Tibial artery (tissue), 4 donors: ENCODE results near the gene AMZ1.

Experiments used
- DNase-seq, 2 donors: peaks; one replicate each; pipeline ENCODE4 v3.0.0-alpha.2; 2019
- H3K27ac ChIP-seq, 2 donors: fragments of 200-600 bp; sonication (generic) in 1 of 2; 1 replicate in 1 of 2; 2 replicates in 1 of 2; pipeline ENCODE4 v1.5.1; 2018 to 2019; ENCODE audit warnings: mild to moderate bottlenecking in 1 of 2
- H3K27me3 ChIP-seq, 2 donors: fragments of 200-600 bp; sonication (generic) in 1 of 2; one replicate each; pipeline versions ENCODE4 v1.5.1 to v1.6.0; 2016 to 2019
- H3K36me3 ChIP-seq, 3 donors: fragments of 200-600 bp; sonication (generic) in 2 of 3; one replicate each; pipeline ENCODE4 v1.5.1; 2016 to 2019; ENCODE audit warnings: mild to moderate bottlenecking in 2 of 3
- H3K4me1 ChIP-seq, 4 donors: fragments of 200-600 bp; sonication (generic) in 2 of 4; 1 replicate in 3 of 4; 2 replicates in 1 of 4; pipeline ENCODE4 v1.5.1; 2016 to 2019
- H3K4me3 ChIP-seq, 2 donors: fragments of 200-600 bp; sonication (generic) in 1 of 2; 1 replicate in 1 of 2; 2 replicates in 1 of 2; pipeline ENCODE4 v1.5.1; 2018 to 2019; ENCODE audit warnings: mild to moderate bottlenecking in 2 of 2
- H3K9me3 ChIP-seq, 3 donors: fragments of 200-600 bp; sonication (generic) in 1 of 3; one replicate each; pipeline ENCODE4 v1.5.1; 2016 to 2019
- CTCF ChIP-seq, 2 experiments: fragments of 200-600 bp in 1 of 2; fragments of 450-650 bp in 1 of 2; IDR thresholded peaks; one replicate each; pipeline ENCODE4 v1.5.1; 2017 to 2019; ENCODE audit warnings: antibody characterized with exemption in 2 of 2, mild to moderate bottlenecking in 1 of 2, moderate library complexity in 1 of 2
- intact Hi-C: fragments of 100-400 bp; cut with DNase I; formaldehyde crosslinking; loops from one replicate; pipeline ENCODE4 v1.15.0; 2023; ENCODE audit warnings: low total_unique reads

AMZ1 gene

GRCh38 chr7:2715341-2716231 is 27.6 kb downstream of the AMZ1 start:
- H3K4me1 ChIP-seq: peaks cover 0 to 21% (median 13%) of the 10 kb centered on the region in 4 donors

GRCh38 chr7:2716488-2716887 is 28.5 kb downstream of the AMZ1 start:
- no peak overlapping the region for H3K27ac ChIP-seq

More at GRCh38 chr7:2715341-2716231, 27.6 kb downstream of the AMZ1 start:
- Histone ChIP-seq H3K27me3 (no peaks in the 10 kb centered on the region), H3K27ac (no peak overlapping the region), H3K36me3 (peaks cover 3 to 17% (median 9%) of the 10 kb centered on the region in 3 donors), H3K9me3 (no peaks in the 10 kb centered on the region), H3K4me3 (no peak overlapping the region)
- intact Hi-C loops: no loop called here
- TF ChIP-seq CTCF (IDR thresholded peaks at IDR 0.05): no peak
- no peak for DNase-seq

DNA sequence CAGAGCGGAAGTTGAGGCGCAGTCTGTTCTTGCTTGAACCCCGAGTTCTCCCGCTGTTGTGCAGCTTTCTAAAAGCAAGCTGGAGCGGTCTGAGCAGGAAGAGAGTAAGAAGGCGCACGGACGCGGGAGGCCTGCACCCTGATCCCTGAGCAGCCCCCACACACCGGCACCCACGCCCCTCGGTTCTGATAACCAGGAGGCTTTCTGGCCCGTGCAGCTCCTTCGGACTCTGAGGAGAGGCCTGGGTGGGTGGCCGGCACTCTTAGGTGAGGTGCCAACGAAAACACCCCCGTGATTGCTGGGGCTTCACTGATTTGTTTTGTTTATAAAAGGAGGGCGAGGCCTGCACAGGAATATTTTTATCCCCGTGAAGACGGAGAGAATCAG is 28.9 kb downstream of the AMZ1 start:
- Histone ChIP-seq H3K27ac (peak overlapping the region; percentile 30 to 32), H3K27me3 (no peaks in the 10 kb centered on the region), H3K9me3 (no peaks in the 10 kb centered on the region), H3K4me3 (peak overlapping the region in 1 of 2 donors; percentile 21), H3K4me1 (peaks cover 0 to 21% (median 13%) of the 10 kb centered on the region in 4 donors), H3K36me3 (peaks cover 10 to 24% (median 18%) of the 10 kb centered on the region in 3 donors)
- intact Hi-C loops: no loop called here
- no peak for TF ChIP-seq CTCF (IDR thresholded peaks at IDR 0.05)
- no peak for DNase-seq

More at GRCh38 chr7:2716488-2716887, 28.5 kb downstream of the AMZ1 start:
- TF ChIP-seq CTCF (IDR thresholded peaks at IDR 0.05): no peak
- H3K4me1 ChIP-seq: peaks cover 0 to 21% (median 13%) of the 10 kb centered on the region in 4 donors
- intact Hi-C loops: no loop called here
- no peaks in the 10 kb centered on the region for H3K27me3 ChIP-seq
- peaks cover 10 to 19% (median 14%) of the 10 kb centered on the region in 3 donors for H3K36me3 ChIP-seq
- H3K4me3 ChIP-seq: no peak overlapping the region
- no peaks in the 10 kb centered on the region for H3K9me3 ChIP-seq
- no peak for DNase-seq

GRCh38 chr7:2717293-2718261 is 29.6 kb downstream of the AMZ1 start:
- H3K9me3 ChIP-seq: no peaks in the 10 kb centered on the region
- peaks cover 10 to 24% (median 19%) of the 10 kb centered on the region in 3 donors for H3K36me3 ChIP-seq
- peak overlapping the region; percentile 30 to 32 for H3K27ac ChIP-seq
- no peaks in the 10 kb centered on the region for H3K27me3 ChIP-seq
- peak overlapping the region; percentile 4 to 21 for H3K4me3 ChIP-seq
- no peak for TF ChIP-seq CTCF (IDR thresholded peaks at IDR 0.05)
- peaks cover 0 to 21% (median 13%) of the 10 kb centered on the region in 4 donors for H3K4me1 ChIP-seq
- DNase-seq: peak in 1 of 2 donors; percentile 78
- intact Hi-C loops: no loop called here

DNA sequence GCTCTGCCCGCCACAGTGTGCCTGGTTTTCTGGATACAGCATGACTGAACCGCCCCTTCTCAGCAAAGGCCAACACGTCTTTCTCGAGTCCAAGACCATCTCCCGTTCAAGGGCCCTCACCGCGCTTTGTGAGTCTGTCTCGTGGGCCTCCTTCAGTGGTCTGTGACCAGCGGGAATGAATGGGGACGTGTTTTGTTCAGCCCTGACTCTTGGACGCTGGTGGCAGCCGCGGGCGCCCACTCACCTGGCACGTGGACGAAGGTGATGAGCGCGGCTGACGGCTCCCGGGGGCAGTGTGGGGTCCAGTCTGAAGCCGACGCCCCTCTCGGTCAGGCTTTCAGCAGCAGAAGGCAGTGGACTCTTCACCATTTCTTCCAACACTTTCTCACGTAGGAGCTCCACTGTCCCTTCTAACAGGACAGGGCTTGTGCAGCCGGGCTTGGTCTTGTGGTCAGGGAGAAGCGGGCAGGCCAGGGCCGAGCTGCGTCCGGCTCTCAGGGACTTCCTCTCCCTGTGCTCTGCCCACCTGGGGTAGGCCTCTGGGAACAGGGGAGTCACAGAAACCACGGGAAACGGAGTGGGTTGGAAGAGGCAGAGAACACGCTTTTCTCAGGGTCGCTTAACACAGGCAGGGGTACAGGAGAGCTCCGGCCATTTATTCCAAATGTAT is 30.4 kb downstream of the AMZ1 start:
- Histone ChIP-seq H3K27me3 (no peaks in the 10 kb centered on the region), H3K4me1 (peaks cover 0 to 21% (median 13%) of the 10 kb centered on the region in 4 donors), H3K9me3 (no peaks in the 10 kb centered on the region), H3K4me3 (no peak overlapping the region), H3K27ac (no peak overlapping the region), H3K36me3 (peaks cover 19 to 28% (median 24%) of the 10 kb centered on the region in 3 donors)
- no peak for TF ChIP-seq CTCF (IDR thresholded peaks at IDR 0.05)
- intact Hi-C loops: no loop called here
- no peak for DNase-seq
